ENCODE data around the gene KIAA1217.

Gene KIAA1217

GRCh38 chr10:24242562-24242961, 33.6 kb downstream of the KIAA1217 start:
- no peak for DNase-seq

- DNase-seq: no peak
Observed at GRCh38 chr10:24246365-24246764, 37.4 kb downstream of the KIAA1217 start.

GRCh38 chr10:24247841-24248240, 38.9 kb downstream of the KIAA1217 start:
- no peak for DNase-seq

- no peak for DNase-seq
Observed at GRCh38 chr10:24249829-24250415, 41.0 kb downstream of the KIAA1217 start.

GRCh38 chr10:24251547-24251946, 42.6 kb downstream of the KIAA1217 start:
- no peak for DNase-seq

DNA sequence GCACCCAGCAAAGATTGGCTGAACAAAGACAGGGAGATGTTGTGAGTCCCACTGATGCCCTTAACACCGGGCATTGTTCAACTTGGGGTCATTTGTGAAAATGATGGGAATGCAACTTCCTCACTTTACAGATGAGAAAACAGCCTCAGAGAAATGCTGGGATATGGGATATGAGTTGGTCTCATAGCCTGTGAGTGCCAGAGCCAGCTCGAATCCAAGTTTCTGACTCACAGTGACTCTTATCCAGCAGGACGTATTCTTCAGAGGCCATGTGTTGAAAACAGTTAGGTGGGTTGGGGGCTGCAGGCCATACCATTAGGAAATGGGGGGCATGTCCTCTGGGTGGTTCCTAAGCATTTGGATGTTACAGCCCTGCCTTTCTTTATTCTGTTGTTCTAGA, 45.2 kb downstream of the KIAA1217 start:
- DNase-seq: no peak

DNA sequence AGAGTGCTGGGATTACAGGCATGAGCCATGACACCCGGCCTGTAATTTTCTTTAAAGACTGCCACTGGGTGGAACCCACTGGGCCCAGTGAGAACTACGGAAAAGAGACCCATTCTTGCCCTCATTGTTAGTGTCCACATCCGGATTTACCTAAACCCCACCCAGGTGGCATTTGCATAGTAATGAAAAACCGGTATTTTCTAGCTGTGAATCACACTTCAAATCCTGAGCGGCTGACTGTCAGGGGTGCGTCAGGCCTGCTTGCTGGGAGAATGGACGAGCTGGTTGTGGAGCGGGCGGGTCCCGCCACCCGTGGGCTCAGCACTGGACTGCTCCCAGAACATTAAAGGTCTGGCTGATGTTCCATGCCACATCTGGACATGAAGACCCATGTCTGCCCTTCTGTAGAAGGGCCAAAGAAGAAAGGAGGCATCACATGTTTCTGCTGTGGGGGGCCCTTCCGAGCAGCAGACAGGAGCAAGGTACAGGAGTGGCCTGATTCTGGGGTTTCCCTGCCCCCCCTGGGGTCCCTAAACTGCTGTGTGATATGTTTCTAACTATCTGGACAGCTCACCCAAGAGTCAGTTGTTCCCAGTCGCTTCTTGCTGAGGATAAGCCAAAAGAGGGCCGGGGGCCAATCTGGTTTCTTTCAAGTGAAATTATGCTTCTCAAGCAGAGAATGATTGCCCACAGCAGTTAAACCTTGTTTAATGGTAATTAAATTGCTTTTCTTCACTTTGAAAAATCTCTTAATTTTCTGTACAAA, 46.4 kb downstream of the KIAA1217 start:
- no peak for DNase-seq

DNA sequence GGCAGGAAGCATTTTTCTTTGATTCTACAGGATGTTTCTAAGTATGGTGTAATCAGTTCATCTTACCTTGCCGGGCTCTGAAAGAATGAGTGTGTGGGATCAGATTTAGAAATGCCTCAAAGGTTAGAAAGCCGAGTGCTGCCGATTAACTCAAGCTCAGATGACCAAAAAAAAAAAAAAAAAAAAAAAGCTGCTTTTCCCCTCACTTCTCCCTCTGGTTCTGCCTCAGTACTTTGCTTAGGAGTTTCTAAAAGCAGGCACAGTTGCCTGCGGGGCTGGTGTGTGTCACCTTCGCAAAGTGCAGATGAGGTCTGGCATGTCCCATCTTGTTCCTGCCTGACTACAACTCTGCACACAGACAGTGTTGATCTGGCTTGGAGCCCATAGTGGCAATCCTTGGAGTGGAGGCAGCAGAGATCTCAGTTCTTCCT, 47.0 kb downstream of the KIAA1217 start:
- no peak for DNase-seq

DNA sequence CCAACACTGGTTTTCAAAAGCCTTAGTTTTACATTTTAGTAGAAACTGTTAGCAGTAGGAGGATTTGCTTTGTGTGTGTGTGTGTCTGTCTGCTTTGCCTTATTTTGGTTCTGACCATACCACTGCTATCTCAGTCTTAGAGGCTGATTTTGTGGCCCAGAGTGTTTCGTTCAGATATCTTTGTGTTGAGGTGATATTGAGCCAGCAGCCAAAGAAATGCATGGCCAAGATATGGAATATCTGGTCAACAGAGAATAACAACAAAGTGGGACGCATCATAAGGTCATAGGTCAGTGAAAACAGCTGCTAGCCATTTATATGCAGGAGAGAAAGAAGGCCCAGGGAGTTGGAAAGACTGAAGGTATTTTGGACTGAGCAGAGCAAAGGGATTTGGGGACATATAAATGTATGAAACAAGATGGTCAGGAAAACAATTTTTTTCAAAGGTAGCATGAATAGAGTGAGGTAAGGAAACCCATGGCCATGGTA, 47.7 kb downstream of the KIAA1217 start:
- DNase-seq: no peak

GRCh38 chr10:24257588-24257987, 48.6 kb downstream of the KIAA1217 start:
- DNase-seq: no peak

- DNase-seq: no peak
Observed at GRCh38 chr10:24259365-24260130, 50.6 kb downstream of the KIAA1217 start.

DNA sequence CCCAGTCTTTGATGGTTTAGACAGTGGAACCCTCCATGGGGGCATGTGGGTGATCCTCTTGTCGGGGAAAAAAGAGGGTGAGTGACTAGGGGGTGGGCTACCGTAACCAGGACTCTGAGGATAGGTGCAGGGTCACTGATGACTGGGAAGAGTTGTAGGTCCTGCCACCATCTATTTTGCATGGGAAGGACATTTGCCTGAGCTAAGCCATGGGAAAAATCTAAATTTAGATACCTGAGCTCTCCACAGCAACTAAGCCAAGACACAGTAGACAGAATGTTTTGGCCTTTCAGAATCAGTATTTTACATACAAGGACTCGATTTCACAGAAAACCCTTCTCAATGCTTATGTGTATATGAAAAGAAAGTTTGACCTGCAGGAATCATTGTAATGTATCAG, 52.7 kb downstream of the KIAA1217 start:
- no peak for DNase-seq

GRCh38 chr10:24262929-24263590, 54.1 kb downstream of the KIAA1217 start:
- DNase-seq: no peak

DNA sequence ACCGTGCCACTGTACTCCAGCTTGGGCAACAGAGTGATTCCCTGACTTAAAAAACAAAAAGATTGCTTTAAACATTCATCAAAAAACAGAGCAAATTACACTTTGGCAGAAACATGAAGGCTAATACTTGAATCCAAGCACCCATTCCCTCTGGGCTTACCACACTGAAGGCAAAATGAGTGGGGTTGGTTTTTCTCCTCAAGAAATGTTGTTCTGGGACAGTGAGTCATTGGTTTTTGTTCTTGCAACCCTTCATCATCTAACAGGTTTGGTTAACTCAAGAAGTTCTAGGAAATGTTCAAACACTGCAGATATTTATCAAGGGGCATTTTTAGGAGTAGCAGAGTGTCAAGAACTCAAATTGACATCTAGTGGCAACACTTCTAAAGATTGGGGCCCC, 60.5 kb downstream of the KIAA1217 start:
- no peak for DNase-seq

DNA sequence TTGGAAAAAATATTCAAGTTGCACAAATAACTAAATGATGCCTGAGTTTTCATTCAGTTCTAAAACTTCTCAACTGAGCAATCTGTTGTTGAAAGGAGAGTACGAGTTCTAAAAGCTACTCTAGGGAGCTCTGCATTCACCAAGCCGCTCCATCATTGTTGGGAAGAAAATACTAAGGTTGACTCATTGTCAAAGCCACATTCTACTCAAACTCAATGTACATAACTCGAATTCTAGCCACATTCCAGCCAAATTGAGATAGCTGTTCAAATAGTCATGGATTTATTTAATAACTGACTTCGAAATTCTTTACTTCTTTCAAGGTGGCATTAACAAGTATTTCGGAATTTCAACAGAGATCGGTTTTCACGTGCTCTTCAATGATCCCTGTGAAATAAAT, 63.4 kb downstream of the KIAA1217 start:
- DNase-seq: no peak

GRCh38 chr10:24277277-24277676, 68.3 kb downstream of the KIAA1217 start:
- no peak for DNase-seq

DNA sequence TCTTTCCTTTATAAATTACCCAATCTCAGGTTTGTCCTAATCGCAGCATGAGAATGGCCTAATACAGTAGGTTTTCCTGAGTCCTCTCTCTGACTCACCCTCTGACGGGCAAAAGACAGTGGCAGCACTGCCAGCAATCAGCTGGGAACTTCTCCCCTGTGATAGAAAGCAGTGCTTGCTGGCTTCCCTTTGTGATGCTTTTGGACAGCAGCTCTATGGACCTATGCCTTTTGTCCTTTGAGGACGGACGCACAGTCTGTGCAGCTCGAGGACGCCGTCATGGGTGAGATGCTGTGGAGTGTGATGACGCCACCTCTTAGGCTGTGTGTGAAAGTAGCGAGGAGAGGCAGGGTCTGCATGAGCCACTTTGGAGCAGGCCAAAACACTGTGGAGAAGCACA, 68.8 kb downstream of the KIAA1217 start:
- no peak for DNase-seq

DNA sequence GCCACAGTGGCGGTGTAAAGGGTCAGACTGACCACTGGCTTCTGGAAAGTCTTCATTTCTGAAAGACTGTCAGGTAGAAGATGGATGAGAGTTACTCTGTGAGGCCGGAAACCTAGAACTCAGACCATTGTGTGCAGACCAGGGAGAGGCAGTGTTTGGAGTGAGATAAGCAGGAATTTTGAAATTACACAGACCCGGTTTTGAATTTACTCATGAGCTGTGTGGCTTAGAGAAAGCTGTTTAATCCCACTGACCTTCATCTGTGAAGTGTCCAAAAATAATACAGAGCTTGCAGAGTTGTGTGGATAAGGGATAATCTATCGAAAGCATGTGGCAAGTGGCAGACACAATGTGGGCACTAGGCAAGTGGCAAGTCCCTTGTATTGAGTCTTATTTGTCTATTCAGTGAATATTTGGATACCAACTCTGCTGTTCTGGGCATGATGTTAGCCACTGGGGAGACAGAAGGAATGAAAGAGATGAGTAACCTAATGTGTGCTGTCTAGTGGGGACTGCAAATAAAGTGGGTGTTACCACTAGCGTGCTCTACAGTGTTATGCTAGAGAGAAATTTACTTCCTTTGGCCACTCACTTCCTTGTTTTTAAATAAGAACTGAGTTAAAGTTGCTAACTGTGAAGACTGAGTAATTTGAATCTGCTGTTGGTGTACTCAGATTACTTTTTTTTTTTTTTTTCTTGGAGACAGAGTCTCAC, 69.4 kb downstream of the KIAA1217 start:
- no peak for DNase-seq

- no peak for DNase-seq
Observed at GRCh38 chr10:24279166-24279565, 70.2 kb downstream of the KIAA1217 start.

DNA sequence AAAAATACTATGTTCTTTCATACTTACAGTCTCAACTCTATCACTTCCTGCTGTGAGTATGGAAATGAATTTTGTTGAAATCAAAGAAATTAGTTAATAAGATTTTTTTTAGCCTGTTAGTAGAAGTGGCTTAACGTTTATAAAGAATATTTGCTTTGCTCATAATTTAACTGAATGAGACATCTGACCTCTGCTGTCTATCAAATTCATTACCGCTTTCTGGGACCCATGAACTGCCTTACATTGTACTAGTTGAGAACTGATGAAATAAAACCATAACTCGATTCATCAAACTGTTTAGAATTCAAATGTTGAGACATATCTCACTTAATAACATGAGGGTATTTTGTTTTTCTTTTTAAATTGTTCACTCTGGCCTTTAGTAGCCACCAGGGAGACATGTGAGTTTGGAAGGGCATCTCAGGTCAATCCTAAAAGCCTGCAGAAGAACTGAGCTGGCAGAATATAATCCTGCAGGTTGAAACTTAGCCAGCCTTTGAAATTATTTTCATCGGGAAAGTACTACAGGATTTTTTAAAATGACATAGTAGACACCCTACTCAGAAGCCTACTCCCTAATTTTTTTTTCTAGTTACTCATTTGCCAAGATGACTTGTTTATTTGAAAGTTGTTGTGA, 78.7 kb downstream of the KIAA1217 start:
- no peak for DNase-seq

DNA sequence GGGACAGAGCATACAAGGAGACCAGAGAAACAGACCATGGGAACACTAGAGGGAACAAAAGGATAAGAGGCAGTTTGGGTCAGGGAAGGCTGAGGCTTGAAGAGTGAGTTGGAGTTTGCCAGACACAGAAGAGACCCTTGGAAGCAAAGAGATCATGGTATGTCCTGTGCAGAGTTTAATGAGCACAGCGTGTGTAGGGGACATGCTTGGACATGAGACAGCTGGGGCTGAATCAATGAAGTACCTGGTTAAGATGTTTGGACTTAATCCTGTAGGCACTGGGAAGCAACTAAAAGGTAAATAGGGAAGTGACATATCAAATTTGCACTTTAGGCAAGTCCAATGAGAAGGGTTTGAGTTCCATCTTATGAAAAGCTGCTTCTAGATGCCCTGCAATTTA, 79.6 kb downstream of the KIAA1217 start:
- DNase-seq: no peak

GRCh38 chr10:24289235-24289634, 80.3 kb downstream of the KIAA1217 start:
- no peak for DNase-seq
